ENCODE results near the gene DCHS2.

The DCHS2 gene

DNA sequence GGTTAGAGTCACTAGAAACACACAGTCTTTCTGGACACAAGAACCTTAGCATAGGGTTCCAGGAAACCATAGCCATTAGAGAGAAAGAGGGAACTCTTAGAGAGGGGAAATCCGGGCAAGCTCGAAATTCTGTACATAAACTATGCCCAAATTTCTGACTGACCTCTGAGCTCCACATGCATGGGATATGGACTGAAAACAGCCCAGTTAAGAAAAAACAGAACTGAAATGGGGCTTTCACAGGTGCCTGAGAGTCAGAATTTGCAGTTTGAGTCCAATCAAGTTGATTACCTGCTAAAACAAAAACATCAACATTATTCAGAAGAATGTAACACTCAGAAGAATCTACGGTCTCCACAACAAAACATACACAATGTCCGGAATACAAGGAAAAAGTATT, 13.1 kb downstream of the DCHS2 start:
- Histone ChIP-seq H3K4me1 (ENCODE audit: control insufficient read depth in 2 of 2, insufficient read depth in 1 of 2, low read depth in 1 of 2, low read length in 2 of 2) (no peaks in the 10 kb centered on the region), H3K4me3 (ENCODE audit: low read length in 2 of 2) (no peak overlapping the region), H3K4me2 (ENCODE audit: insufficient read depth, low read length, poor library complexity, severe bottlenecking) (no peak overlapping the region), H3K4ac (ENCODE audit: low read length) (no peak overlapping the region), H4K8ac (ENCODE audit: low read depth, low read length) (no peak overlapping the region), H2AFZ (ENCODE audit: low read length) (no peak overlapping the region), H2AK5ac (ENCODE audit: low read depth, low read length) (no peak overlapping the region), H3K36me3 (replicated peaks in 1 of 2; ENCODE audit: control insufficient read depth in 2 of 2, insufficient read depth in 2 of 2, low read length in 2 of 2) (no peaks in the 10 kb centered on the region), H3K14ac (ENCODE audit: low read length) (no peak overlapping the region), H3K18ac (ENCODE audit: low read length) (no peak overlapping the region), H3K23ac (ENCODE audit: low read depth, low read length, poor library complexity) (no peak overlapping the region), H3K9me3 (replicated peaks in 1 of 2; ENCODE audit: control insufficient read depth in 2 of 2, insufficient read depth in 1 of 2, low read depth in 1 of 2, low read length in 2 of 2) (no peaks in the 10 kb centered on the region), H2BK15ac (ENCODE audit: low read length) (no peak overlapping the region), H2BK120ac (ENCODE audit: low read depth, low read length) (no peak overlapping the region), H3K27ac (replicated peaks; ENCODE audit: low read length) (no peak overlapping the region), H3K79me1 (ENCODE audit: low read depth, low read length) (no peaks in the 10 kb centered on the region), H2BK12ac (ENCODE audit: low read length) (no peak overlapping the region), H3K27me3 (ENCODE audit: control insufficient read depth in 3 of 3, insufficient read depth in 3 of 3, low read depth in 1 of 3, low read length in 3 of 3) (peaks cover 0 to 14% (median 0%) of the 10 kb centered on the region in 3 experiments), H4K91ac (ENCODE audit: low read depth, low read length, poor library complexity) (no peak overlapping the region), H2BK5ac (ENCODE audit: low read length) (no peak overlapping the region), H3K9ac (ENCODE audit: low read depth, low read length, poor library complexity) (no peak overlapping the region)
- WGBS, 2 donors (ENCODE audit: extremely low coverage in 2 of 2, insufficient read length in 2 of 2, insufficient replicate concordance in 1 of 2): no CpG with 5 or more reads among the region's 4 CpGs
- no peak for DNase-seq (ENCODE audit: low spot score)

DNA sequence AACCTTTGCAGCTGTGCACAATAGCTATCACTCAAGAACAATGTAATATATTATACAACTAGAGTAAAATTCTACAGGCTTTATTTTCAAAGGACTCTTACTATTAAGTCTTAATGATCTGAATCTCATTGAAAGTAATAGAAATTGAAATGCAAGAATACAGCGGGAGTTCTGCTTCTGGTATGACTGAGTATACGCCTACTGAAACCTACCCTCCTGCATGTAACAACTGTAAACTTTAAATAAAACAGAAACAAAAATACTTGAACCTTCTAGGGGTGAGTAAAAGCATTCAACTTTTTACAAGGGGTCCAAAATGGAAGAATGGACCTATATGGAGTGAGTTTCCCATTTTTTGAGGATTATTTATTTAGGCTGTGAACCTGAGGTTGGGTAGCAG, 13.5 kb downstream of the DCHS2 start:
- H3K4me1 ChIP-seq (ENCODE audit: control insufficient read depth in 2 of 2, insufficient read depth in 1 of 2, low read depth in 1 of 2, low read length in 2 of 2): no peaks in the 10 kb centered on the region
- H2BK120ac ChIP-seq (ENCODE audit: low read depth, low read length): no peak overlapping the region
- WGBS, 2 donors (ENCODE audit: extremely low coverage in 2 of 2, insufficient read length in 2 of 2, insufficient replicate concordance in 1 of 2): no CpG with 5 or more reads among the region's 2 CpGs
- H3K14ac ChIP-seq (ENCODE audit: low read length): no peak overlapping the region
- H3K79me1 ChIP-seq (ENCODE audit: low read depth, low read length): no peaks in the 10 kb centered on the region
- no peak overlapping the region for H4K8ac ChIP-seq (ENCODE audit: low read depth, low read length)
- no peak overlapping the region for H2BK15ac ChIP-seq (ENCODE audit: low read length)
- H3K4ac ChIP-seq (ENCODE audit: low read length): no peak overlapping the region
- H3K36me3 ChIP-seq (replicated peaks in 1 of 2; ENCODE audit: control insufficient read depth in 2 of 2, insufficient read depth in 2 of 2, low read length in 2 of 2): no peaks in the 10 kb centered on the region
- no peak overlapping the region for H2AK5ac ChIP-seq (ENCODE audit: low read depth, low read length)
- H3K9me3 ChIP-seq (replicated peaks in 1 of 2; ENCODE audit: control insufficient read depth in 2 of 2, insufficient read depth in 1 of 2, low read depth in 1 of 2, low read length in 2 of 2): no peaks in the 10 kb centered on the region
- no peak overlapping the region for H3K23ac ChIP-seq (ENCODE audit: low read depth, low read length, poor library complexity)
- no peak overlapping the region for H3K9ac ChIP-seq (ENCODE audit: low read depth, low read length, poor library complexity)
- no peak overlapping the region for H3K27ac ChIP-seq (replicated peaks; ENCODE audit: low read length)
- peaks cover 0 to 12% (median 0%) of the 10 kb centered on the region in 3 experiments for H3K27me3 ChIP-seq (ENCODE audit: control insufficient read depth in 3 of 3, insufficient read depth in 3 of 3, low read depth in 1 of 3, low read length in 3 of 3)
- no peak overlapping the region for H2AFZ ChIP-seq (ENCODE audit: low read length)
- H2BK12ac ChIP-seq (ENCODE audit: low read length): no peak overlapping the region
- H4K91ac ChIP-seq (ENCODE audit: low read depth, low read length, poor library complexity): no peak overlapping the region
- H2BK5ac ChIP-seq (ENCODE audit: low read length): no peak overlapping the region
- no peak overlapping the region for H3K4me3 ChIP-seq (ENCODE audit: low read length in 2 of 2)
- H3K4me2 ChIP-seq (ENCODE audit: insufficient read depth, low read length, poor library complexity, severe bottlenecking): no peak overlapping the region
- no peak overlapping the region for H3K18ac ChIP-seq (ENCODE audit: low read length)
- no peak for DNase-seq (ENCODE audit: low spot score)

GRCh38 chr4:154476232-154476631, 15.4 kb downstream of the DCHS2 start:
- Histone ChIP-seq H4K8ac (ENCODE audit: low read depth, low read length) (no peak overlapping the region), H2BK5ac (ENCODE audit: low read length) (no peak overlapping the region), H2AFZ (ENCODE audit: low read length) (no peak overlapping the region), H3K18ac (ENCODE audit: low read length) (no peak overlapping the region), H3K9me3 (replicated peaks in 1 of 2; ENCODE audit: control insufficient read depth in 2 of 2, insufficient read depth in 1 of 2, low read depth in 1 of 2, low read length in 2 of 2) (no peaks in the 10 kb centered on the region), H2BK12ac (ENCODE audit: low read length) (no peak overlapping the region), H3K4me2 (ENCODE audit: insufficient read depth, low read length, poor library complexity, severe bottlenecking) (no peak overlapping the region), H3K9ac (ENCODE audit: low read depth, low read length, poor library complexity) (no peak overlapping the region), H3K23ac (ENCODE audit: low read depth, low read length, poor library complexity) (no peak overlapping the region), H3K4ac (ENCODE audit: low read length) (no peak overlapping the region), H3K27ac (replicated peaks; ENCODE audit: low read length) (no peak overlapping the region), H3K4me3 (ENCODE audit: low read length in 2 of 2) (no peak overlapping the region), H3K4me1 (ENCODE audit: control insufficient read depth in 2 of 2, insufficient read depth in 1 of 2, low read depth in 1 of 2, low read length in 2 of 2) (no peaks in the 10 kb centered on the region), H2BK120ac (ENCODE audit: low read depth, low read length) (no peak overlapping the region), H3K79me1 (ENCODE audit: low read depth, low read length) (no peaks in the 10 kb centered on the region), H2AK5ac (ENCODE audit: low read depth, low read length) (no peak overlapping the region), H3K27me3 (ENCODE audit: control insufficient read depth in 3 of 3, insufficient read depth in 3 of 3, low read depth in 1 of 3, low read length in 3 of 3) (peaks cover 0 to 10% (median 0%) of the 10 kb centered on the region in 3 experiments), H3K36me3 (replicated peaks in 1 of 2; ENCODE audit: control insufficient read depth in 2 of 2, insufficient read depth in 2 of 2, low read length in 2 of 2) (no peaks in the 10 kb centered on the region), H4K91ac (ENCODE audit: low read depth, low read length, poor library complexity) (no peak overlapping the region), H3K14ac (ENCODE audit: low read length) (no peak overlapping the region), H2BK15ac (ENCODE audit: low read length) (no peak overlapping the region)
- DNase-seq (ENCODE audit: low spot score): no peak
- no CpG with 5 or more reads among the region's 1 CpG for WGBS, 2 donors (ENCODE audit: extremely low coverage in 2 of 2, insufficient read length in 2 of 2, insufficient replicate concordance in 1 of 2)

- Histone ChIP-seq H3K4me3 (ENCODE audit: low read length in 2 of 2) (no peak overlapping the region), H4K91ac (ENCODE audit: low read depth, low read length, poor library complexity) (no peak overlapping the region), H3K23ac (ENCODE audit: low read depth, low read length, poor library complexity) (no peak overlapping the region), H3K27me3 (ENCODE audit: control insufficient read depth in 3 of 3, insufficient read depth in 3 of 3, low read depth in 1 of 3, low read length in 3 of 3) (peaks cover 0 to 10% (median 0%) of the 10 kb centered on the region in 3 experiments), H3K4me1 (ENCODE audit: control insufficient read depth in 2 of 2, insufficient read depth in 1 of 2, low read depth in 1 of 2, low read length in 2 of 2) (no peaks in the 10 kb centered on the region), H4K8ac (ENCODE audit: low read depth, low read length) (no peak overlapping the region), H3K9me3 (replicated peaks in 1 of 2; ENCODE audit: control insufficient read depth in 2 of 2, insufficient read depth in 1 of 2, low read depth in 1 of 2, low read length in 2 of 2) (no peaks in the 10 kb centered on the region), H3K14ac (ENCODE audit: low read length) (no peak overlapping the region), H3K18ac (ENCODE audit: low read length) (no peak overlapping the region), H3K27ac (replicated peaks; ENCODE audit: low read length) (no peak overlapping the region), H2BK120ac (ENCODE audit: low read depth, low read length) (no peak overlapping the region), H2AFZ (ENCODE audit: low read length) (no peak overlapping the region), H2BK15ac (ENCODE audit: low read length) (no peak overlapping the region), H3K79me1 (ENCODE audit: low read depth, low read length) (no peaks in the 10 kb centered on the region), H3K4me2 (ENCODE audit: insufficient read depth, low read length, poor library complexity, severe bottlenecking) (no peak overlapping the region), H3K4ac (ENCODE audit: low read length) (no peak overlapping the region), H3K36me3 (replicated peaks in 1 of 2; ENCODE audit: control insufficient read depth in 2 of 2, insufficient read depth in 2 of 2, low read length in 2 of 2) (no peaks in the 10 kb centered on the region), H2AK5ac (ENCODE audit: low read depth, low read length) (no peak overlapping the region), H2BK5ac (ENCODE audit: low read length) (no peak overlapping the region), H2BK12ac (ENCODE audit: low read length) (no peak overlapping the region), H3K9ac (ENCODE audit: low read depth, low read length, poor library complexity) (no peak overlapping the region)
- no CpG with 5 or more reads among the region's 1 CpG for WGBS, 2 donors (ENCODE audit: extremely low coverage in 2 of 2, insufficient read length in 2 of 2, insufficient replicate concordance in 1 of 2)
- DNase-seq (ENCODE audit: low spot score): no peak
Observed at GRCh38 chr4:154475820-154476219, 15.8 kb downstream of the DCHS2 start.

All from neuronal stem cell (in vitro differentiated cells).